Hematopoietic multipotent progenitor cell (in vitro differentiated cells): ENCODE data around the gene AQP4. TPM values are rescaled to one million over a fixed set of nuclear protein-coding genes. Genes with fewer than 3 reads are reported as not detected.

Experiments used
- DNase-seq, 3 donors: peaks; one replicate each; pipeline ENCODE4 v3.0.0-alpha.2; 2011 to 2015; ENCODE audit warnings: low read depth in 2 of 3, low spot score in 2 of 3
- total RNA-seq: library from RNA; depleted of rRNA; stranded (reverse); fragments of >200 nt; gene quantifications from one replicate; pipeline ENCODE4 v1.2.3, GENCODE V29; 2012

Gene AQP4, protein sequence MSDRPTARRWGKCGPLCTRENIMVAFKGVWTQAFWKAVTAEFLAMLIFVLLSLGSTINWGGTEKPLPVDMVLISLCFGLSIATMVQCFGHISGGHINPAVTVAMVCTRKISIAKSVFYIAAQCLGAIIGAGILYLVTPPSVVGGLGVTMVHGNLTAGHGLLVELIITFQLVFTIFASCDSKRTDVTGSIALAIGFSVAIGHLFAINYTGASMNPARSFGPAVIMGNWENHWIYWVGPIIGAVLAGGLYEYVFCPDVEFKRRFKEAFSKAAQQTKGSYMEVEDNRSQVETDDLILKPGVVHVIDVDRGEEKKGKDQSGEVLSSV
- total RNA-seq, result not detected

DNA sequence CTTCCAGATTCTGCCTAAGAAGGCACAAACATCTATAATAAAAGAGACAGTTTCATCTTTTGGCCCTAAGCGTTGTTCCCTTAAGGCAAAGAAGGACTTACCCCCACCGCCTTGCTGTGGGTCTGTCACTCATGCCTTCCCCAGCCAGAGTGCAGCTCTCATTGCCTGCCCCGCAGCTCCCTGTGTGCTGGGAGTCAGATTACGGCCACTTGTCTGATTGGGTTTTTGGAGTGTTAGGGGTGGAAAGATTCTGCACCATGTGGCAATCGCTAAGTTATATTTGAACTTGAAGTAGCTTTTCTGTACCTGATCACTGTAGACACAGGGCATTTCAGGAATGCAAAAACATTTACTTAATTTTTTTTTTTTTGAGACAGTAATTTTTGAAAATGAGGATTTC is at the start of gene AQP4:
TSS of gene AQP4 (minus strand) at position 151 of the 400 bp plus-strand sequence. CDS start at position 133, 18 bp downstream.
- DNase-seq, result no peak

DNA sequence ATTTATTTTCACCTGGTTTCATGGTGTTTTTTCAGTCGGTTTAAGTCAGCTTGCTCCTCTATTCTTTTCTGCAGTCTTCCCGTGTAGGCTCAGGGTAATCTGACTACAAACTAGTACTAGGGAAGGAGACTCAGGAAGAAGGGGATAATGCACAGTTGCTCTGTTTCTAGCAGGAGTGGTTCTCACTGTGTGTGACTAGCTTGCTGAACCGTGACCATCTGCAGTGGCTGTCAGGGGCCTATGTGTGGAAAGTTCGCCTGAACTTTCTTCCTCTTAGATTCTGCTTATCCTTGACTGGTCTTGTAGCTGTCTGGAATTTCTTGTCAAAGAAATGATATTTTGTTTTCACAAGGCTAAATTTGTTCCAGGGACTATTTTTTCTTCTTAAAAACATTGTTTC is 46.3 kb upstream of the AQP4 start:
- DNase-seq, result no peak

DNA sequence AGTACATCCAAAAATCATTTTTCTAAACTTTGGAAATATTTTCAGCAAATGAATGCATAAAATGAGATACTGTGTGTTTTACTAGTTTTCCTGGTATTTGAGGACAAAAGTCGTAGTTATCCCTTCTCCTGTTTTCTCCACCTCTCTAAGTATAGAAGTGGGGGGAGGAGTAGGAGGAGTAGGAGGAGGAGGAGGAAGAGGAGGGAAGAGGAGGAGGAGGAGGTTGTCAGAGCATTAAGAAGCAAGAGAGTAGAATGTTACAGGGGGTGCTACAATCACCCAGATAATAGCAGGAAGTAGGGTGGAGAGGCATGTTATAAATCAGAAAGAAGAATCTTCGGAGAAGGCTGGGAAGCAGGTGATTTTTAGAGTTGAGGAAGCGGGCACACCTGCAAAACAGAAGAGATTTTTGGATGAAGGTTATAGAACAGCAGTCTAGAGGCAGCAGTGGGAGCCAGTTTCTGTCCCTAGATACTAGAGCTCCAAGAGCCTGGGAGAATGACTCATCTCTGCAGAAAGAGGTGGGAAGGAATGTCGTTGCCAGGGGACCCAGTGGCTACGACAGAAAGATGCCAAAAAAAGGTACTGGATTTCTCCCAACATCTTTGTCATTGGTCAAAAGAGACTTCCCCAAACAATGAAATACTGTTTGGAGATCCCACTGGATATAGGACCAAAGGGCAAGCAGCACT is 44.2 kb upstream of the AQP4 start:
- no peak for DNase-seq

DNA sequence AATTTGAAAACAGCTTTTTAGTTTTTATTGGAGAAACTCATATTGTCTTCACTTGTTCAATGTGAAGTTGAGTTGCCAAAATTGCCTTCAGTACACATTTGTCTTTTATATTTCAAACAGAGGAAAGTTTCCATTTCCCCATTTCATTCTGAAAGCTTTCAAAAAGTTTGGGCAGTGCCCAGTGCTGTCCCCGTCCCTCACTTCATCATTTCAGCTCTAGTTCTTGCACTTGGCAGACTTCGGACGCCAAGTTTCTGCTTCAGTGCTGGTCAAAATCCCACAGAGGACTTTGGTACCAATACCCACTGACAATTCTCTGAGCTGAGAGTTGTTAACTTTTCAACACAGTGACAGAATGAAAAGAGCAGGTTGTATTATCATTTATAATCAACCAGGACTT is 43.4 kb upstream of the AQP4 start:
- no peak for DNase-seq

DNA sequence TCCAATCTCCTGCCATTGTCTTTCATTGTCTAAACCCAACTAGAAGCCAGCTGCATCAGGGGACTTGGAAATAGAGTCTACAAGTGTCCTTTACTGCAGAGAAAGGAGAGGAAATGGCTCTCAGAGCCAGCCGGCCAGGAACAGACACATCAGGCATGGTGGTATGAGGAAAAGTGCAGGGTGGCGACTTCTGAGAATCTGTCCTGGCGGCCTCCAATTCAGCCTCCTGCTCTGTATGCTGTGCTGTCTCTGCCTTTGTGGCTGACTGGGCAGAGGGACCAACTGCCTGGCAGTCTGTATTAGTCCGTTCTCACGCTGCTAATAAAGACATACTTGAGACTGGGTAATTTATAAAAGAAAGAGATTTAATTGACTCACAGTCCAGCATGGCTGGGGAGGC is 36.8 kb upstream of the AQP4 start:
- no peak for DNase-seq

DNA sequence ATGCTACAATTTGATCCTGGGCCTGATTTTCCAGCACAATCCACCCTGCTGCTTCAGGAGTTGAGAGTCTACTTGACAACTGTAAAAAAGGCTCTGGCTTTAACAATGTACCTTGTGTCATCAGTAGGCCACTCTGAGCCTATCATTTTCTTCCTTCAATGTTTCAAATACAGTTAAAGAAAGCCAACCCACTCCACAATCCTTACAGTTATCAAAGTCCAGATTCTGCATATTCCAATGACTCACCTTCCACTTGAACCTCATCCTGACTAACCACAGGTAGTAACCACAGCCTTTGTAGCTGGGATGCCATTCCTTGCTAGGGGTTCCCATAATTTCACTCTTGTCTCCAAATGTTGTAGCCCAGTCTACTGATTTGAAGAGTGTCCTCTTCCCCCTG is 35.5 kb upstream of the AQP4 start:
- DNase-seq, result no peak

DNA sequence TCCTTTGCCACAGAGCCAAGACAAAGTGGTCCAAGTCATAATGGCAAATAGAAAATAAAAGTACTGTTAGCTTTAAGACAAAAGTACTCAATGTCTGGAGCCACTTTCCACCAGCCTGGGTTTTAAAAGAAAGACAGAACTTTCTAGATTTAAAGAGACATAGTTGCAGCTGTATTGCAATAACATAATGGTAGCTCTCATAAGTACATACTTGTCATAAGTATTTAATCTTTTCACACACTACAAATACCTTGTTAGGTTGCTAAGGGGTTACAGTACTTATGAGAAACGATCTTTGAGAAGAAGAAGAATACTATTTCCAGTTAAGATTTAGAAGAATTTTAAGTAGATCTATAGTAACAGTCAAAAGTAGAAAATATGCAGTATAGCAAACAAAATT is 28.9 kb upstream of the AQP4 start:
- no peak for DNase-seq

DNA sequence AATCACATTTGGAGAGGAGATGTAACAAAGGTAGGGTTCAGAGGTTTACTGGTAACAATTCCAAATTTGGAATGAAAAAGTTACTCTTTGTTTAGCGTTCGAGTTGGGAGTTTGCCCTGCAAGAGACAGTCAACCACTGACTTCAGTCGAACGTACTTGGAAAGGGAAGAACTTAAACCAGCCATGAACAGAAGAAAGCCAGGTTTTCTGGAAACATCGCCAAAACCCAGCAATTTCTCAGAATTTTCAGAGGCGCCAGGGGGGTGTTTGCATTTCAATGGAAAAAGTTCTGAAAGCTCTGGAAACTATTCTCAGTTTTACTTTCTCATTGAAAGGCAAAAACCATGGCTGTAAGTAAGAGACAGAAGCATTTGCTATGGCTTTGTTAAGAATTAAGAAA is 28.5 kb upstream of the AQP4 start:
- DNase-seq, result no peak

DNA sequence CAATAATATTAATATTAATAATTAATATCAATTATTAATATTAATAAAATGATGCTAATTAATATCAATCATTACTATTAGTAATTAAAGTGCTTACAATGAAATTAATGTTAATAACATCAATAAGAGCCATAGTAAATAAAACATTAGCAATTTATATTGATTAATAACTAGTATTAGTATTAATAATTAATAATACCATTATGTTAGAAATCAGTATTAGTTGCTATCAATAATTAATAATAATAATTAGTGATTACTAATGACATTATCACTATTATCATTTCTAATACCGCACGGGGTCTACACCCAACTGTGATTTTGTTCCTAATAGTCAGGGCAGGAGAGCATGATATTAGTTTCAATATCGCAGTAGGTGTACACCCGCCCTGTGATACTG is 22.8 kb upstream of the AQP4 start:
- DNase-seq, result no peak

DNA sequence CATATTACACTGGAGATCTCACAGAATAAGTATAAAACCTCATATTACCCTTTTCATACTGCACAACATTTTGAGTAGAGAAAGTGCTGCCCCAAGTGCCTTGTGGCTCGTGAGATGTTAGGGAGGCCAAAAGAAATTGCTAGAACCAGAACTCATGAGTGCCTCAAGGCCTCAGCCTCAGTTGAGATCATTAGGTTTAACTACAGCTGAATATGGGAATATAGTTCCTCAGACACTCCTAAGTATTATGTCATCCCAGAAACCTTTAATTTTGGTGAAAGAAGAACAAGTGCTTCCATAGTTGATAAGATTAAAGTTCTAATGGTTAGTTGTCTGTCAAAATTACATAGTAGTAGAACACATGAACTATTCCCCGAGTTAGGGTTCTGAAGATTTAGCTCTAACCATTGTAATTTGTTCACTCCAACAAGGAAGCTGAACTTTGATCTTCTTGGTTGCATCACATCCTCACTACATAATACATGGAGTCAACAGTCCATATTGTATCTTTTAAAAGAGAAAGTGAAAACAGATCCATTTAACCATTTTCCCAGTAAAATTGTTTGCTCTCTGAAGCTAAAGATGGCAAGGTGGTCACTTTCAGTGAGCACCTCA is 9.6 kb upstream of the AQP4 start:
- DNase-seq, result no peak

DNA sequence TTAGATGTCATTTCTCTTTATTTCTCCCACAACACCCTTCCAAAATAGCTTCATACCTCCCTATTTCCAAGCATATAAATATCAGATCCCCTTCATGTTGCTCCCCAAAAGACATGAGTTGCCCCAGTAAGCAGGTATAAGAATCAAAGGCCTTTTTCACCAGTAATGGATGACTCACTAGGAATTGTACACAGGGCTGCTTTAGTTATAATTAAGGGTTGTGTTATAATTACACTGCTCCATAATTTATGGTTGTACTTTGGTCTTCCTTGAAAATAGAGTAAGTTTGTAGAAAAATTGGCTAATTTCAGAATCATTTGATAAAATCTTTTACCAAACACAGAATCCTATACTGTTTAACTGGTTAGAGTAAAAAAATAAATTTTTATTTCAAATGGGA is 8.8 kb upstream of the AQP4 start:
- DNase-seq, result no peak

DNA sequence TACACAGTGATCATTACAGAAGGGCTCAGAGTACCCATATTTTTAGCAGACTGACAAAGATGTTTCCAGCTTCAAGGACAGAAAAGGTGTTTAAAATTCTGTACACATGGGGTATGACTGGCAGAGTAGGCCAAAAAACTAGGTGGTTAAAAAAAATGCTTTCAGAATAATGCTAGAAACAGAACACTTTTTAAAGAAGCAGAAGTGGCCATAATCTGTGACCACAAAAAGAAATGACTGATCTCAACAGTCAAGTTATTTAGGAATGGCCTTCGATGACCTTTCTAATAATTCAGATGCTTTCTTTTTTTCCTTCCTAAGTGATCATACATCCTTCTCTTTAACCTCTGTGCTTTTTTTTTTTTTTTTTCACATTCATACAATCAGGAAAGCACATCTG is 4.1 kb upstream of the AQP4 start:
- DNase-seq, result peak in 1 of 3 donors; percentile 15

DNA sequence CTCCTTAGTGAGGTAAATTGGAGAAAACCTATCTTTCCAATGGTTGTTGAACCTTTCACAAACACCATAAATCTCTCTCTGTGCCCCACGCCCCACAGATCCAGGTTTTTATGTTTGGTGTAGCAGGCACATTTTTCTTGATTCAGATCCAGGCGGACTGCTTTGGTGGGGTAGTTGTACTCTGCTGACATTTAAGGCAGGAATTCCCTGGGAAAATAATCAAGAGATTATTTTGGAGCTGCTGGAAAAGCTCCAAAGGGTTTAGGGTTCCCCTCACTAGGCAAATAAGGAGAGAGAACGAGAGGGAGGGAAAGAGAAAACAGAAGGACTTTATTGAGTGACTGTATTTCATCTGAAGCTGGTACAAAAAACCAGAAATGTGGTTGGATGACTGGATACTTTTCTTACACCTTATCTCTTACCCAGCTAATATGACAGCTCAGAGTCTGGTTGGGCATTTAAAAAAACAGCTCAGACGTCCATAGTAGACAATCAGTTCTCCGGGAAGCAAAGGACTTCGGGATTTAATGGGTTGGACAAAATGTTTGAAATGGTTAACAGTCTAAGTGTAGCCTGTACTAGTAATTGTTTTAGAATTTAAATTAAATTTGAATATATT is 3.6 kb upstream of the AQP4 start:
- no peak for DNase-seq

DNA sequence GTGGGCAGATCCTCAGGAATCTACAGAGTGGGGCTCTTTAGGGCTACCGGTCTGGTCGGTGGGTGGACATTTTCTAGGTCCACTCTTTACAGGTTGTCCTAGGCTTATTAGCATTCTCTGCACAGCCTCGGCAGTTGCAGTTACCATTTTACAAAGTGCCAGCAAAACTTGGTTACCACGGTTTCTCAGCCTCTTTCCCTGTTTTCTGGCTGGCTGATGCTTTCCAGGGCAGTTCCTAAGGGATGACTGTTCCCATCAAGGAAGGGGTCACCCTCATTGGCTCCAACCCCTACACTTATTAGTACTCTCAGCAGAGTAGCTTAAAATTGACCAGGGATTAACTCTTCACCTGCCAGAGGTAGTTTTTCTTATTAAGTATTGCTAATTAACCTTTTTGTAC is 2.0 kb upstream of the AQP4 start:
- DNase-seq, result no peak

DNA sequence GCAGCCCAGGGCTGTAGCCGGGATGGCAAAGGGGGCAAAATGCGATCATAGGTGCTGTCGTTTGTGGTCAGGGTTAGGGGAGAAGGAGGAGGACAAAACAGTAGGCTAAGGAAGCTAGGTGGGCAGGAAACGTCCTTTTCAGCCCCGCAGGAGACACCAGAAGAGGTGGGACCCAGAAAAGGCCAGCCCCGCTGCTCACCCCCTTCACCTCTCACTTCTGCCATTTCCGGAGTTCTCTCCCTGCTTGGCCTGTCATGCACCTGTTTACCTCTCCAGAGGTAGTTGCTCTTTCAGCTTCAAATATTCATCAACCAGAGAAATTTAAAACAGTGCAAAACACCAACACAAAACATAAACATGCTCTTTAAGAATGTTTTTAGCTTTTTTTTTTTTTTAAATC is 849 bp downstream of the AQP4 start:
- no peak for DNase-seq

DNA sequence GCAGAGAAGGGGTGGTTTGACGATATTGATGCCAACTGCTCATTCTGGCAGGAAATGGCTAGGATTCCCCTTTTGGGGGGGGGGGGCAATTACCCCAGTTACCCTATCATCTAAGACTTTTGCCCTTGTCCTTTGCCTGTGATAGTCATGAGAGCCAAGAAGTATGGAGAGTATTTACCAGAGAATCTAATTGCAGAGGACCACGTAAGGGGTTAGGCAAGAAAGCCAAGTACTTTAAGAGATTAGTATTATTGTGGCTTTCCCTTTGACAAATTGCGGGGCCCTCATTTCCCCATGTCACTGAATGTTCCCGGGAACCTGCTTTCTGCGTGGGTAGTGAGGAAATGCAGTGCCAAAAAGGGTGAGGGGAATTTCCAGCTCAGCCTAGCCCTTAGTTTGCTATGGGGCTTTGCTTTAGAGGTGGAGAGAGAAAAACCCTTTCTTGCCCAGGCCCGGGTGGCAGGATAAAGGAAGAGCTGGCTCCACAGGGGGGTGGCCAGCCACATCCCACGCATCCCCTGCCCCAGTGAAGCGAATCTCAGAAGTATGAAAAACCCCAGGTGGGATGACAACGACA is 1.5 kb downstream of the AQP4 start:
- DNase-seq, result no peak

DNA sequence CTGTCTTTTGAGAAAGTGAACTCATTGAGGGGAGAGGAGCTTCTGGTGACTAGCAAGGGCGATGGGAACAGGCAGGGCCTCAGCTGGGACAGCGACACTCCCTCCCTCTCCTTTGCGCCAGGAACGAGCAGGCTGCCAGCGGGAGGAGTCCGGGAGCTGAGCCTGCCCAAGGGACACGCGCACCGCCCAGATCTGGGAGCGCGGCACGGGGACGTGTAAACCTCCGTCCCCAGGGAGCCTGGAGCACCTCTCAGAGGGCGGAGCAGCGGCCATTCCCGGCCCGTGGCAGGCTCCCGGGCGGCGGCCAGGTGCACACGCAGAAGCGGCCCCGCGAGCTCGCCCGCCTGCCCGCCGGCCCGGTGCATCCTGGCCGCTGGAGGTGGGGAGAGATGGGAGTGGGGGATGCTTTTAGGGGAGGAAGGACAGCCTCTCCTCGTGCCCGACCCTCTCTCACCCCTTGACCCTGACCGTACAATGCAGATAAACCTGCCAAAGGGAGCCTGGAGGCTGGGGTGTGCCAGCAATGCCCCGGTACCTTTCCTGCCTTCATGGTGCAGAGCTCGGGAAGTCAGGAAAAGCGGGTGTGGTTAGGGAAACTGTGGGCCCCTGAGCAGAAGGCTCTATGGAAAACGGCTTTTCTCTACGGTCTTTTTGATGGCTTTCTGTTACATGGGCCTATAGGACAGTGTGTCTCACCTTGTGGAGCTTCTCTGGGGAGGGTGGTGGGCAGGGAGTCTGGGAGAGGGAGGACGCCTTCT is 2.2 kb downstream of the AQP4 start:
- DNase-seq, result no peak

DNA sequence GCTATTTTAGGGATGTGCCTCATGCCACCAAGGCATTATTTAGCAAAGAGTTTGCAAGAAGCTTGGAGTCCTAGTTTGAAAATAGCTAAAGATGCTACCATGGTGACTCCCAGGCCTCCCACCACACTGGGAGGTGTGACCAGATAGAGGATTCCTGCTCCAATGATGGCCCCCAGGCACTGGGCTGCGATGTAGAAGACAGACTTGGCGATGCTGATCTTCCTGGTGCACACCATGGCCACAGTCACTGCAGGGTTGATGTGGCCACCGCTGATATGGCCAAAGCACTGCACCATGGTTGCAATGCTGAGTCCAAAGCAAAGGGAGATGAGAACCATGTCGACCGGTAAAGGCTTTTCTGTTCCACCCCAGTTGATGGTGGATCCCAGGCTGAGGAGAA is 3.4 kb downstream of the AQP4 start:
- DNase-seq, result no peak

DNA sequence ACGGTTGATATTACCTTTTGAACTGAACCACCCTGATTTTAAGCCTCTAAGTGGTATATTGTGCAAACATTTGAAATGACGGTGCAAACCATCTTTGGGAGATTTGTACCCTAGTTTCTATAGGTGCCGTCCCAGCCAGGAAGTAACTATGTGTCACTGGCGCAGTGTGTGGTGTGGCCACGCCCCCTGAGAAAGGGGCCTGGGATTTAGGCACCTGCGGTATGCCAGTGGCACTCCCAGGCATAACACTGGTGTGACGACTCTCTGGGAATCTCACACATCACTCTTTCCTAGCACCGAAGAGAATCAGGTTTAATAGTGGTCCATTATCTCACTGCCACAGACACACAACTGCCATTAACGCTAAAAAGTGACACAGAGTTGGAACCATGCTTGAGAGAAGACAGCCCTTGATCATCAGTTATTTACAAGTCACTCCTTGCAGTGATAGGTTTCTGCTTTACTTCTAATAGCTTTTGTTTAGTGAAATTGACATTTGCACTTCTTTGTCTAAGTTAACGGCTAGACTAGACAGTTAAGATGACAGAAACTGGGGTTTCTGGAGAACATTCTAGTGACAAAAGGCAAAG is 11.1 kb downstream of the AQP4 start:
- no peak for DNase-seq

DNA sequence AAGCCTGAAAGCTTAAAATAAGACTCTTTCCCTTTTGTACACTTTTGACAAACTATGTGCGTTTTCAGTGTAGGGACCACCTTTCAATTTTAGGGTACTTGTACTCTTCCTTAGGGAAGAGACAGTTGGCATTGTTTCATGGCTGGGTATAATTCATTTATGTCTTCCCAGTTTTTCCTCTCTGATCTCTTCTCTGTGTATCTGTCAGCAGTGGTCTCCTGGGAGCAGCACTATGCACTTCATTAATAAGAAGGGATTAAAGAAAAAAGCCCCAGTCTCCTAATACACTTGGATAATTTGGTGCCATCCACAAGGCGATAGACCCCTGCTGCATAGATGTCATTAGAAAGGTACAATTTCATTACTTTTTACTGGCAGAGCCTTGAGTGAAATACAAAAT is 12.1 kb downstream of the AQP4 start:
- no peak for DNase-seq
